ENCODE results near the gene FUZ. TPM values are rescaled to one million over a fixed set of nuclear protein-coding genes. Genes with fewer than 3 reads are reported as not detected.

Gene FUZ
- total RNA-seq, 1 experiment from 2014 or later: 10.9 TPM

GRCh38 chr19:49802836-49803528 lies 10.1 kb downstream of the FUZ start:
- no peak overlapping the region for H3K4me2 ChIP-seq (ENCODE audit: low read length)
- H3K4me3 ChIP-seq (ENCODE audit: low read length): no peak overlapping the region
- peaks cover 7% of the 10 kb centered on the region for H3F3A ChIP-seq (ENCODE audit: low read length, unreplicated experiment)
- CTCF ChIA-PET: no interaction called here
- intact Hi-C loops (cut with micrococcal nuclease): no loop called here
- no peaks in the 10 kb centered on the region for H3K27me3 ChIP-seq (ENCODE audit: low read length)
- H3K27ac ChIP-seq (ENCODE audit: low read length): no peak overlapping the region
- POLR2A ChIA-PET (ENCODE audit: unreplicated experiment): no interaction called here
- no peak overlapping the region for H3K9ac ChIP-seq (ENCODE audit: low read length)
- H3K9me3 ChIP-seq (ENCODE audit: low read length): no peaks in the 10 kb centered on the region
- ATAC-seq (no peak), DNase-seq (no peak)
- H3K36me3 ChIP-seq (ENCODE audit: low read depth, low read length): peaks cover 46% of the 10 kb centered on the region
- H2AFZ ChIP-seq (ENCODE audit: low read length): no peak overlapping the region
- no peaks in the 10 kb centered on the region for H3K9me2 ChIP-seq (replicated peaks; ENCODE audit: low read length)
- H3K79me2 ChIP-seq (ENCODE audit: low read length): no peaks in the 10 kb centered on the region
- no peaks in the 10 kb centered on the region for H3K4me1 ChIP-seq (ENCODE audit: insufficient read depth, low read length)
- no peaks in the 10 kb centered on the region for H4K20me1 ChIP-seq (ENCODE audit: low read length)
- no TSS peak for BruUV-seq (replicated peaks)
- TF ChIP-seq CTCF (conservative IDR thresholded peaks at IDR 0.05; ENCODE audit: low read depth, low read length) (no peak), EZH2 (IDR thresholded peaks at IDR 0.05; ENCODE audit: low read length, unreplicated experiment) (no peak), EZH2phosphoT487 (IDR thresholded peaks at IDR 0.05; ENCODE audit: borderline replicate concordance, low read length) (no peak)

DNA sequence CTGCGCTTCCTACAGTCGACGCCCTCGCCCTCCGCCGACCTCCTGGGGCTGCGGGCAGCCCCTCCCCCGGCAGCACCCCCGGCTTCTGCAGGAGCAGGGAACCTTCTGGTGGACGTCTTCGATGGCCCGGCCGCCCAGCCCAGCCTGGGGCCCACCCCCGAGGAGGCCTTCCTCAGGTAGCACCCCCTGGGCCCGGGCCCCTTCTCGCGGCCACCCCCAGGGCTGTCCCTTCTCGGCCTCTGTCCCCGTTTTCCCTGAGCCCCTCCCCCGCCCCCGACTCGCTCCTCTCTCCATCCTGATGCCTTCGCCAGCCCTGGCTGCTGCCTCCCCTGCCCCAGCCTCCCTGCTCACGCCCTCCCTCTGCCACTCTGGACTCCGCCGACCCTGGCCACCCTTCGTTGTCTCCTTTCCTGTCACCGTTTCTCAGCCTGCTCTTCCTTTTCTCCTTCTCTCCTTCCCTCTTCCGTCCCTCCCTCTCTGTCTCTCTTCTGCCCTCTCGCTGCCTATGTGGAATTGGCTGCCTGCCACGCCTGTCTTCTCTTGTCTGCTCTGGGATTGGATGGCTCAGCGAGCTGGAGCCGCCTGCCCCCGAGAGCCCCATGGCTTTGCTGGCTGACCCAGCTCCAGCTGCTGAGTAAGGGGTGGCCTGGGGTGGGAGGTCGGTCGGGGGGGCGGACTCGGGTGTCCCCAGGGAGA lies 11.0 kb downstream of the FUZ start:
- H3K4me2 ChIP-seq (ENCODE audit: low read length): no peak overlapping the region
- no peak overlapping the region for H2AFZ ChIP-seq (ENCODE audit: low read length)
- POLR2A ChIA-PET (ENCODE audit: unreplicated experiment): no interaction called here
- H3K36me3 ChIP-seq (ENCODE audit: low read depth, low read length): peaks cover 48% of the 10 kb centered on the region
- H3K9me2 ChIP-seq (replicated peaks; ENCODE audit: low read length): no peaks in the 10 kb centered on the region
- no peaks in the 10 kb centered on the region for H3K27me3 ChIP-seq (ENCODE audit: low read length)
- peak; percentile 37; the same call in 1 of the 2 replicates for ATAC-seq
- intact Hi-C loops (cut with micrococcal nuclease): no loop called here
- no peak for DNase-seq
- no peaks in the 10 kb centered on the region for H3K4me1 ChIP-seq (ENCODE audit: insufficient read depth, low read length)
- H3K27ac ChIP-seq (ENCODE audit: low read length): no peak overlapping the region
- TF ChIP-seq EZH2 (IDR thresholded peaks at IDR 0.05; ENCODE audit: low read length, unreplicated experiment): no peak
- no peak for TF ChIP-seq CTCF (conservative IDR thresholded peaks at IDR 0.05; ENCODE audit: low read depth, low read length)
- no peak for TF ChIP-seq EZH2phosphoT487 (IDR thresholded peaks at IDR 0.05; ENCODE audit: borderline replicate concordance, low read length)
- no TSS peak for BruUV-seq (replicated peaks)
- CTCF ChIA-PET: no interaction called here
- H3K9ac ChIP-seq (ENCODE audit: low read length): no peak overlapping the region
- peaks cover 4% of the 10 kb centered on the region for H3F3A ChIP-seq (ENCODE audit: low read length, unreplicated experiment)
- no peaks in the 10 kb centered on the region for H4K20me1 ChIP-seq (ENCODE audit: low read length)
- H3K4me3 ChIP-seq (ENCODE audit: low read length): no peak overlapping the region
- H3K79me2 ChIP-seq (ENCODE audit: low read length): no peaks in the 10 kb centered on the region
- no peaks in the 10 kb centered on the region for H3K9me3 ChIP-seq (ENCODE audit: low read length)

GRCh38 chr19:49801401-49801888 lies 11.6 kb downstream of the FUZ start:
- DNase-seq (no peak), ATAC-seq (no peak)
- Histone ChIP-seq H3K4me3 (ENCODE audit: low read length) (no peak overlapping the region), H3F3A (ENCODE audit: low read length, unreplicated experiment) (peaks cover 3% of the 10 kb centered on the region), H3K36me3 (ENCODE audit: low read depth, low read length) (peaks cover 55% of the 10 kb centered on the region), H3K4me2 (ENCODE audit: low read length) (no peak overlapping the region), H3K4me1 (ENCODE audit: insufficient read depth, low read length) (no peaks in the 10 kb centered on the region), H3K79me2 (ENCODE audit: low read length) (no peaks in the 10 kb centered on the region), H4K20me1 (ENCODE audit: low read length) (no peaks in the 10 kb centered on the region), H3K9me3 (ENCODE audit: low read length) (no peaks in the 10 kb centered on the region), H2AFZ (ENCODE audit: low read length) (no peak overlapping the region), H3K9me2 (replicated peaks; ENCODE audit: low read length) (no peaks in the 10 kb centered on the region), H3K27ac (ENCODE audit: low read length) (no peak overlapping the region), H3K9ac (ENCODE audit: low read length) (no peak overlapping the region), H3K27me3 (ENCODE audit: low read length) (no peaks in the 10 kb centered on the region)
- ChIA-PET POLR2A (ENCODE audit: unreplicated experiment) (no interaction called here), CTCF (no interaction called here)
- BruUV-seq (replicated peaks): TSS peak; percentile 14
- no peak for TF ChIP-seq EZH2 (IDR thresholded peaks at IDR 0.05; ENCODE audit: low read length, unreplicated experiment)
- TF ChIP-seq EZH2phosphoT487 (IDR thresholded peaks at IDR 0.05; ENCODE audit: borderline replicate concordance, low read length): no peak
- no peak for TF ChIP-seq CTCF (conservative IDR thresholded peaks at IDR 0.05; ENCODE audit: low read depth, low read length)
- intact Hi-C loops (cut with micrococcal nuclease): no loop called here

All from PC-3 (cell line).